Heart right ventricle (tissue), 16 donors: ENCODE measurements around the gene PRTFDC1. TPM values are rescaled to one million over a fixed set of nuclear protein-coding genes. Genes with fewer than 3 reads are reported as not detected.
"Not testable (repeated sequence)": the region's sequence is repeated elsewhere in the genome, so short reads cannot be mapped to it uniquely, and the experiment has no call there.

Experiments
- ATAC-seq, 8 donors: fragments of 200-7000 bp; cut with Tn5 transposase; one replicate each; pipeline ENCODE4 v1.9.1; 2020; ENCODE audit warnings: mild to moderate bottlenecking in 8 of 8, moderate library complexity in 8 of 8, moderate number of reproducible peaks in 1 of 8
- DNase-seq, 2 donors: peaks; one replicate each; pipeline ENCODE4 v3.0.0-alpha.2; 2020
- H3K27ac ChIP-seq, 10 donors: fragments of 200-600 bp; sonication (generic) in 2 of 10; one replicate each; pipeline versions ENCODE4 v1.5.0 to v1.8.0; 2020 to 2022; ENCODE audit warnings: mild to moderate bottlenecking in 3 of 10
- H3K27me3 ChIP-seq, 7 donors: fragments of 200-600 bp; one replicate each; pipeline ENCODE4 v1.8.0; 2021 to 2022; ENCODE audit warnings: mild to moderate bottlenecking in 2 of 7
- H3K36me3 ChIP-seq, 9 donors: fragments of 200-600 bp; sonication (generic) in 1 of 9; one replicate each; pipeline versions ENCODE4 v1.5.0 to v1.8.0; 2020 to 2022; ENCODE audit warnings: mild to moderate bottlenecking in 2 of 9
- H3K4me1 ChIP-seq, 9 donors: fragments of 200-600 bp; sonication (generic) in 1 of 9; one replicate each; pipeline versions ENCODE4 v1.5.0 to v1.8.0; 2020 to 2022; ENCODE audit warnings: mild to moderate bottlenecking in 4 of 9
- H3K4me3 ChIP-seq, 10 donors: fragments of 200-600 bp; sonication (generic) in 2 of 10; one replicate each; pipeline versions ENCODE4 v1.5.0 to v1.8.0; 2020 to 2022; ENCODE audit warnings: mild to moderate bottlenecking in 7 of 10, moderate library complexity in 2 of 10
- H3K9me3 ChIP-seq, 11 donors: fragments of 200-600 bp in 10 of 11; sonication (generic) in 2 of 11; one replicate each; pipeline versions ENCODE4 v1.5.0 to v1.8.0; 2013 to 2022; ENCODE audit warnings: mild to moderate bottlenecking in 2 of 11, control low read depth in 1 of 11, moderate library complexity in 1 of 11
- WGBS, 2 donors: extraction: QIAGEN DNeasy Blood & Tissue Kit; methylation state at CpG; one replicate each; pipeline ENCODE4 v1.1.7; 2013; ENCODE audit warnings: inconsistent platforms in 1 of 2; 5-methylcytosine and 5-hydroxymethylcytosine counted together
- intact Hi-C, 10 donors: fragments of 100-400 bp; cut with DNase I; formaldehyde crosslinking; loops; one replicate each; pipeline versions ENCODE4 v1.11.1 to v1.14.2; 2022
- polyA plus RNA-seq, 2 donors: library from polyadenylated mRNA; stranded (reverse); fragments of 200-250 nt; gene quantifications; one replicate each; pipeline ENCODE4 v1.2.3, GENCODE V29; 2013
- total RNA-seq, 10 donors: library from RNA; stranded (reverse); fragmentation: NEBNext Ultra II Directional in 3 of 10; extraction: Animal tissue kit (Norgen Biotek cat#: 25700) in 3 of 10; gene quantifications; one replicate each; pipeline versions ENCODE4 v1.2.1 to v1.2.4, GENCODE V29; 2021 to 2023
- TF ChIP-seq, protein P1 (sequence below), 9 donors: fragments of 200-600 bp; sonication (generic) in 2 of 9; IDR thresholded peaks; one replicate each; pipeline versions ENCODE4 v1.5.0 to v1.8.0; 2021 to 2022; ENCODE audit warnings: antibody characterized with exemption in 9 of 9, mild to moderate bottlenecking in 5 of 9, moderate library complexity in 1 of 9
- donor health status: Arrhythmogenic right ventricular cardiomyopathy.
- donor health status: ischemic (EF 13 %, LVEDD 7.1; RV severe dilation, severe dysfunction).
- donor health status: healthy with polysubstance abuse.
- donor health status: DM: no; HTN: yes; CAD: no.
- donor health status: DM: no; HTN: no; CAD: no.
- donor health status: ischemic (EF 25% LVEDD 6.9; RV normal size, moderate dysfunction).
- donor health status: ischemic (EF 25% LVEDD 5.7; RV mildly dilated, moderate dysfunction).
- donor health status: healthy.
- donor health status: DM: yes; HTN: yes; CAD: no.
- donor health status: Ischemic cardiomyopathy.
- donor health status: ischemic (EF 35%, LVEDD 5.7; RV mildly dilated, moderate dysfunction).
- donor health status: nonischemic (EF 11% LVEDD 7.7; RV severe dilation, severe dysfunction).
- donor health status: DM: yes; HTN: yes; CAD: no.
- donor health status: PGD.
- donor health status: ischemic (EF 29% LVEDD 5.4; RV normal size, mild dysfunction).
- donor health status: nonischemic (EF 23%, LVEDD 6.1; RV moderate dilation, normal function).

PRTFDC1 gene
- total and polyA plus RNA-seq, 12 donors = 2.5 to 11.4 (median 5.0) TPM

DNA sequence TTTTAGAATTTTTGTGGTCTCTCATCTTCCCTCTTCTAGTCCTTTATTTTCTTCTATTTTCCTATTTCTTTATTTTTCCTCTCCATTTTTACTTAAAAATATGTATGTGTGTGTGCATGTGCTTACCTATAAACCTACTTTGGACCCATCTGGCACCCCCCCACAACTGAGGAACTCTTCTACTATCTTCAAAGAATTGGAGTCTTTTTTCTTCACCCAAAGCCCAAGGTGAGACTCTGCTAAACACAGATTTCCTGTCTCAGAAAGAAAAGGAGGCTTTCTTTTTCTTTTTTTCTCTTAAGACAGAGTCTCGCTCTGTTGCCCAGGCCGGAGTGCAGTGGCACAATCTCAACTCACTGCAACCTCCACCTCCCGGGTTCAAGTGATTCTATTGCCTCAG, 24.2 kb downstream of the PRTFDC1 start:
- WGBS, 2 donors = 87 to 94% methylated on average over 3 of the region's 3 CpGs
- H3K36me3 ChIP-seq = no peaks in the 10 kb centered on the region

DNA sequence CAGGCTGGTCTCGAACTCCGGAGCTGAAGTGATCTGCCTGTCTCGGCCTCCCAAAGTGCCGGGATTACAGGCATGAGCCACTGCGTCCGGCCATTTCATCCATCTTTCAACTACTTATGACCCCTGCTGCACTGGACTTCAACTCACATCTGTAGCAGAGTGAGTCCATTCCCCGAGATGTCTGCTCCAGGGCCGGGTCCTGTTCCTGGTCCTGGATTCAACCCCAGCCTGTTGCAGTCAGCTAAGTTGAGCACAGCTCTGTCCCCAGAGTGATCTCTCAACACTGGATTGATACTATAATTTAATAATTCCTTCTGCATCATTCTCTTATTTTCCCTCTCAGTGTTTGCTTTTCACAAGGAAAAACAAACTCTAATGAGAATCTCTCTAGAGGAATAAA, 25.8 kb downstream of the PRTFDC1 start:
- TF ChIP-seq, protein P1, sequence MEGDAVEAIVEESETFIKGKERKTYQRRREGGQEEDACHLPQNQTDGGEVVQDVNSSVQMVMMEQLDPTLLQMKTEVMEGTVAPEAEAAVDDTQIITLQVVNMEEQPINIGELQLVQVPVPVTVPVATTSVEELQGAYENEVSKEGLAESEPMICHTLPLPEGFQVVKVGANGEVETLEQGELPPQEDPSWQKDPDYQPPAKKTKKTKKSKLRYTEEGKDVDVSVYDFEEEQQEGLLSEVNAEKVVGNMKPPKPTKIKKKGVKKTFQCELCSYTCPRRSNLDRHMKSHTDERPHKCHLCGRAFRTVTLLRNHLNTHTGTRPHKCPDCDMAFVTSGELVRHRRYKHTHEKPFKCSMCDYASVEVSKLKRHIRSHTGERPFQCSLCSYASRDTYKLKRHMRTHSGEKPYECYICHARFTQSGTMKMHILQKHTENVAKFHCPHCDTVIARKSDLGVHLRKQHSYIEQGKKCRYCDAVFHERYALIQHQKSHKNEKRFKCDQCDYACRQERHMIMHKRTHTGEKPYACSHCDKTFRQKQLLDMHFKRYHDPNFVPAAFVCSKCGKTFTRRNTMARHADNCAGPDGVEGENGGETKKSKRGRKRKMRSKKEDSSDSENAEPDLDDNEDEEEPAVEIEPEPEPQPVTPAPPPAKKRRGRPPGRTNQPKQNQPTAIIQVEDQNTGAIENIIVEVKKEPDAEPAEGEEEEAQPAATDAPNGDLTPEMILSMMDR (IDR thresholded peaks at IDR 0.05) = no peak
- WGBS, 2 donors = 77 to 79% methylated on average over 8 of the region's 8 CpGs
- DNase-seq (peak in 1 of 2 donors; percentile 18), ATAC-seq (peak in 6 of 8 donors; percentile 57 to 91 (median 69))
- peaks cover 0 to 9% (median 0%) of the 10 kb centered on the region in 11 donors for H3K9me3 ChIP-seq
- no peak overlapping the region for H3K4me3 ChIP-seq
- no peaks in the 10 kb centered on the region for H3K36me3 ChIP-seq
- H3K27ac ChIP-seq = peak overlapping the region in 1 of 10 donors; percentile 35
- H3K27me3 ChIP-seq = no peaks in the 10 kb centered on the region
- H3K4me1 ChIP-seq = peaks cover 0 to 25% (median 4%) of the 10 kb centered on the region in 9 donors
- intact Hi-C loops = no loop called here

More for the DNA sequence above, 24.2 kb downstream of the PRTFDC1 start:
- TF ChIP-seq, protein P1 (IDR thresholded peaks at IDR 0.05) = no peak
- H3K27ac ChIP-seq = peak overlapping the region in 1 of 10 donors; percentile 7
- intact Hi-C loops = no loop called here
- no peaks in the 10 kb centered on the region for H3K27me3 ChIP-seq
- peaks cover 0 to 9% (median 0%) of the 10 kb centered on the region in 11 donors for H3K9me3 ChIP-seq
- H3K4me1 ChIP-seq = peaks cover 0 to 22% (median 0%) of the 10 kb centered on the region in 9 donors
- DNase-seq (no peak), ATAC-seq (no peak)
- H3K4me3 ChIP-seq = no peak overlapping the region

DNA sequence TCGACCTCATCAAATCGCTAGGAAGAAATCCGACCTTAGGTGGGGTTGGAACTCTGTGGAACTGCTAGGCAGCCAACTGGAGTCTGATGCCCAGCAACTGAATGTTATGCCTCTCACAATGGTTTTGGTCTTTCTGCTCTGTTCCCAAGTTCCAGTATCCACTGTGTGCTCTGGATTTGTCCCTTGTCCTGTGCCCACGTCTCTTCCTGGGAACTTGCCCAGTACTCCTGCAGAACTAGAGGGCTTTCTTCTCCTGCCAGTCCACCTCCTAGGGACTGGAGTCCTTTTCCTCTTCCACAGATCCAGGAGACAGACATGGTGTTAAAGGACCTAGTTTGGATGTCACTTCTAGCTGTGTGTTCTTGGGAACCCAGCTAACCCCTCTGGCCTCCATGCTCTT, 26.6 kb downstream of the PRTFDC1 start:
- TF ChIP-seq, protein P1 (IDR thresholded peaks at IDR 0.05) = no peak
- no peak for ATAC-seq
- DNase-seq = no peak
- no peak overlapping the region for H3K27ac ChIP-seq
- H3K4me1 ChIP-seq = peaks cover 0 to 32% (median 7%) of the 10 kb centered on the region in 9 donors
- H3K4me3 ChIP-seq = no peak overlapping the region
- no peaks in the 10 kb centered on the region for H3K27me3 ChIP-seq
- WGBS, 2 donors = 91 to 94% methylated on average over 4 of the region's 4 CpGs
- no peaks in the 10 kb centered on the region for H3K36me3 ChIP-seq
- H3K9me3 ChIP-seq = peaks cover 0 to 9% (median 0%) of the 10 kb centered on the region in 11 donors
- intact Hi-C loops = no loop called here

DNA sequence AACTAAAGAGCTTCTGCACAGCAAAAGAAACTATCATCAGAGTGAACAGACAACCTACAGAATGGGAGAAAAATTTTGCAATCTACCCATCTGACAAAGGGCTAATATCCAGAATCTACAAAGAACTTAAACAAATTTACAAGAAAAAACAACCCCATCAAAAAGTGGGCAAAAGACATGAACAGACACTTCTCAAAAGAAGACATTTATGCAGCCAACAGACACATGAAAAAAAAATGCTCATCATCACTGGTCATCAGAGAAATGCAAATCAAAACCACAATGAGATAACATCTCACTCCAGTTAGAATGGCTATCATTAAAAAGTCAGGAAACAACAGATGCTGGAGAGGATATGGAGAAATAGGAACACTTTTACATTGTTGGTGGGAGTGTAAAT, 27.9 kb downstream of the PRTFDC1 start:
- H3K9me3 ChIP-seq, DNase-seq, H3K4me3 ChIP-seq, ATAC-seq, H3K27ac ChIP-seq, H3K36me3 ChIP-seq, intact Hi-C loops, H3K27me3 ChIP-seq: not testable (repeated sequence)
- peaks cover 0 to 21% (median 5%) of the 10 kb centered on the region in 9 donors for H3K4me1 ChIP-seq

DNA sequence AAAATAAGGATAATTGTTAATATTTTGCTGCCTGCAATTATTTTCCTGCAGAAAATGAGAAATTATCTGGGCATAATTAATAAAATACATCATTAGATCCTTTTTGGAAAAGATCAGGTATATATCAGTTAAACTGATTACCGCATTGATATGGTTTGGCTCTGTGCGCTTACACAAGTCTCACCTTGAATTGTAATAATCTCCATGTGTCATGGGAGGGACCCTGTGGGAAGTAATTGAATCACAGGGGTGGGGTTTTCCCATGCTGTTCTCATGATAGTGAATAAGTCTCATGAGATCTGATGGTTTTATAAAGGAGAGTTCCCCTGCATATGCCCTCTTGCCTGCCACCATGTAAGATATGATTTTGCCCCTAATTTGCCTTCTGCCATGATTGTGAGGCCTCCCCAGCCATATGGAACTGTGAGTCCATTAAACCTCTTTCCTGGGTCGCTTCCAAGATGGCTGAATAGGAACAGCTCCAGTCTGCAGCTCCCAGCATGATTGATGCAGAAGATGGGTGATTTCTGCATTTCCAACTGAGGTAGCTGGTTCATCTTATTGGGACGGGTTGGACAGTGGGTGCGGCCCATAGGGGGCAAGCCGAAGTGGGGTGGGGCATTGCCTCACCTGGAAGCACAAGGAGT, 30.1 kb downstream of the PRTFDC1 start:
- intact Hi-C loops, DNase-seq, H3K36me3 ChIP-seq, H3K27ac ChIP-seq, H3K27me3 ChIP-seq, ATAC-seq, H3K4me3 ChIP-seq: not testable (repeated sequence)
- Histone ChIP-seq H3K9me3 (peaks cover 0 to 17% (median 0%) of the 10 kb centered on the region in 11 donors), H3K4me1 (peaks cover 0 to 17% (median 5%) of the 10 kb centered on the region in 9 donors)
- 88 to 95% methylated on average over 6 of the region's 6 CpGs for WGBS, 2 donors
